Measurements from ENCODE around the gene MGAT5.

Gene MGAT5

GRCh38 chr2:134420920-134421319 lies 167.0 kb downstream of the MGAT5 start:
- DNase-seq (ENCODE audit: low read depth, low spot score): no peak

GRCh38 chr2:134421556-134422328 lies 167.9 kb downstream of the MGAT5 start:
- no peak for DNase-seq (ENCODE audit: low read depth, low spot score)

GRCh38 chr2:134425724-134426496 lies 172.0 kb downstream of the MGAT5 start:
- no peak for DNase-seq (ENCODE audit: low read depth, low spot score)

GRCh38 chr2:134426721-134427120 lies 172.8 kb downstream of the MGAT5 start:
- DNase-seq (ENCODE audit: low read depth, low spot score): no peak

- DNase-seq (ENCODE audit: low read depth, low spot score): no peak
Measured at GRCh38 chr2:134429886-134430285, 176.0 kb downstream of the MGAT5 start.

- no peak for DNase-seq (ENCODE audit: low read depth, low spot score)
Measured at GRCh38 chr2:134431838-134432434, 178.1 kb downstream of the MGAT5 start.

GRCh38 chr2:134432435-134432883 lies 178.6 kb downstream of the MGAT5 start:
- no peak for DNase-seq (ENCODE audit: low read depth, low spot score)

- no peak for DNase-seq (ENCODE audit: low read depth, low spot score)
Measured at GRCh38 chr2:134433469-134433868, 179.6 kb downstream of the MGAT5 start.

GRCh38 chr2:134433979-134434378 lies 180.1 kb downstream of the MGAT5 start:
- no peak for DNase-seq (ENCODE audit: low read depth, low spot score)

GRCh38 chr2:134435505-134435904 lies 181.6 kb downstream of the MGAT5 start:
- DNase-seq (ENCODE audit: low read depth, low spot score): no peak

GRCh38 chr2:134435936-134436335 lies 182.1 kb downstream of the MGAT5 start:
- no peak for DNase-seq (ENCODE audit: low read depth, low spot score)

- DNase-seq (ENCODE audit: low read depth, low spot score): no peak
Measured at GRCh38 chr2:134436706-134437105, 182.8 kb downstream of the MGAT5 start.

GRCh38 chr2:134438371-134438770 lies 184.5 kb downstream of the MGAT5 start:
- DNase-seq (ENCODE audit: low read depth, low spot score): no peak

- no peak for DNase-seq (ENCODE audit: low read depth, low spot score)
Measured at GRCh38 chr2:134440336-134440909, 186.6 kb downstream of the MGAT5 start.

GRCh38 chr2:134441153-134441863 lies 187.4 kb downstream of the MGAT5 start:
- no peak for DNase-seq (ENCODE audit: low read depth, low spot score)

- no peak for DNase-seq (ENCODE audit: low read depth, low spot score)
Measured at GRCh38 chr2:134443814-134444480, 190.1 kb downstream of the MGAT5 start.

- no peak for DNase-seq (ENCODE audit: low read depth, low spot score)
Measured at GRCh38 chr2:134445116-134445515, 191.2 kb downstream of the MGAT5 start.

GRCh38 chr2:134445985-134446382 lies 192.1 kb downstream of the MGAT5 start:
- no peak for DNase-seq (ENCODE audit: low read depth, low spot score)

GRCh38 chr2:134446383-134447017 lies 192.6 kb downstream of the MGAT5 start:
- no peak for DNase-seq (ENCODE audit: low read depth, low spot score)

GRCh38 chr2:134447669-134448068 lies 193.8 kb downstream of the MGAT5 start:
- DNase-seq (ENCODE audit: low read depth, low spot score): no peak

Data from activated naive CD8-positive, alpha-beta T cell treated with anti-CD3 and anti-CD28 coated beads, Interleukin-2, amount 50 U/mL, for 16 hours (primary cell).